Astrocyte (in vitro differentiated cells and primary cell): ENCODE data around the gene NEB.

Experiments
- CTCF ChIP-seq: IDR thresholded peaks from 2 replicates; pipeline ENCODE4 v1.5.1; 2011; ENCODE audit warnings: low read depth, mild to moderate bottlenecking, inconsistent platforms, low read length, moderate library complexity; ENCODE audit not compliant: insufficient read depth
- EZH2 ChIP-seq: IDR thresholded peaks from 2 replicates; pipeline ENCODE4 v1.6.1; 2012; ENCODE audit warnings: mild to moderate bottlenecking, low read length, inconsistent platforms; ENCODE audit not compliant: insufficient read depth

DNA sequence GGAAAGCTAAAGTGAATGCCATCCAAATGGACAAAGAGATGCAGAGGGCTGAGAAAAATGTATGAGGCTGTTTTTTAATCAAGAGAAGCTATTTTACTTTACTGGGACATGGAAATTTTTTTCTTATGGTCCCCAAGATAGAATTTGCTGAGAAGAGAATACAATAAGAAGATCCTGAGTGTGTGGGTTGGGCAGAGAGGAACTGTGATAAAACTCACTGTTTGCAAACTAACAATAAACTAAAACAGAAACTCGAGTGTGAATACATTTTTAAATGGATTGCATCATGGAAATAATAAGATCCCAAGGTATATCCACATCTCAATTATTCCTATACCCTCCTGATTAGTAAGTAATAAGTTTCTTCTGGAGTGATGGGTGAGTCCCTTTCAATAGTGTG, 4.4 kb downstream of the NEB start:
- no peak for TF ChIP-seq EZH2
- TF ChIP-seq CTCF, result no peak
